HG03439 (cell line): Measurements from ENCODE around the gene PPP2R5A.
"Not testable (repeated sequence)": the region's sequence is repeated elsewhere in the genome, so short reads cannot be mapped to it uniquely, and the experiment has no call there.

Experiments used
- ATAC-seq: cut with Tn5 transposase; IDR thresholded peaks from one replicate; pipeline ENCODE4 v1.9.1; 2021; ENCODE audit warnings: mild to moderate bottlenecking, moderate library complexity; ENCODE audit not compliant: unreplicated experiment

The PPP2R5A gene

DNA sequence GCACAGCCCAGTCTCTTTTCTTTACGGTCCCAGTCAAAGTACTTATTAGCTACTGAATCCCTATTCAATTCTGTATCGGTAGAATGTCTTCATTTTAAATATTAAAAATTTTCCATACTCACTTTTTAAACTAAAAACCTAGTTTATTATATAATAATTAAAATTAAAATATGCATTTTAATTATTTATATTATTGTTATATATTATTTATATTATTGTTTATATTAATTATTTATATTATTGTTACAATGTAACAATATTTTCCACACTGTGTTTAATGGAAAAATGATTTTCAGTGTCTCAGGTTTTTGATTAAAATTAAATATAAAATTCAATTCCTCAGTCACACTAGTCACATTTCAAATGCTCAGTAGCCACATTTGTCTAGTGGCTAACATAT lies 18.2 kb upstream of the PPP2R5A start:
- ATAC-seq: no peak

DNA sequence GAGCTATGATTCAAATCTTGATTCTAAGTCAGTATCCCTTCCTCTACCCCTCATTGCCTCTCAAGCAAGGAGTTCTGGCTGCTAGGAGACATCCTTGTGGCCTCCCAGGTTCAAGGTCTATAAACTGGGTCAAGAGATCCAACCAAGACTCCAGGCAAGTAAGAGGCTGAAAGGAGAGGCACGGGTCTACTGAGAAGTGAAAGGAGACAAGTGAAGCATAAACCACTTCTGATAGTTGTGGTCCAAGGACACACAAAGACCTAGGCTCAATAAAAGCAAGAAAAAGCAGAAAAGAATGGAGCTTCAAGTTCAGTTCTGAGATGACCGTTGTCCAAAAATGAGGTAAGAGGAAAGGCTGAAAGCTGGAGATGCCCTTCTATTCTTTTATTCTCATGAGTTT lies 17.8 kb upstream of the PPP2R5A start:
- no peak for ATAC-seq

DNA sequence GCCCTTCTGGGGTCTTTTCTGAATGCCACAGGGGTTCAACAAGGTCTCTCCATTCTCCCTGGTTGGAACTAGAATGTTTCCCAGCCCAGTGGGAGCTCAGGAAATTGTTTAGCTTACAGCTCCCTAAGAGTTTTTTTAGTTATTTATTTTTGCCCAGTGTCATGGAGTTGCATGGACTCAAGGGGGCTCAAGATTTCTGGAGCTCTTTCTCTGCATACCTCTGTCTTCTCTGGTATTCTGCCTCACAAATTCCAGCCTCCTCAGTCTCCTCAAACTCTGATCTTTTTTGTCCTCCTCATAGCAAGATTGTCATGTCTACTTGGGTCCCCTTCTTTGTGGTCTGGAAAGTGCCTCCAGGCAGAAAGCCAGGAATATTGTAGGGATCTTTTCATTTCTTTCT lies 15.9 kb upstream of the PPP2R5A start:
- ATAC-seq: no peak

DNA sequence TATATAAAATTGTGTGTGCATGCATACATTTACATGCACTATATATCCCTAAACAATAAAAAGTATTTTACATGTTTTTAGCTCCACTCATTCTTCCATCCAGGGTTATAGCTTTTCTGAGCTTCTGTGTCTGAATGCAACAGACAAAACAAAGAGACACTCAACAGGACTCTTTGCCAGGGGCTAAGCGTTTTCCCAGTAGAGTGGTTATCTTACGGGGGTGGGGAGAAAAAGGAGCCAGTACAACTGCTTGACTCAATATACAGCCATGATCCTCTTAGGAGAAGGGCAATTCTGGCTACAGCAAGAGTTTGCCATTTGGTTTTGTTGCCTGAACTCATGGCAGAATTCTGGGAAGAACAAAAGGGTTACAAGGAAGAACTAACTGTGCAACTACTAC lies 14.6 kb upstream of the PPP2R5A start:
- no peak for ATAC-seq

DNA sequence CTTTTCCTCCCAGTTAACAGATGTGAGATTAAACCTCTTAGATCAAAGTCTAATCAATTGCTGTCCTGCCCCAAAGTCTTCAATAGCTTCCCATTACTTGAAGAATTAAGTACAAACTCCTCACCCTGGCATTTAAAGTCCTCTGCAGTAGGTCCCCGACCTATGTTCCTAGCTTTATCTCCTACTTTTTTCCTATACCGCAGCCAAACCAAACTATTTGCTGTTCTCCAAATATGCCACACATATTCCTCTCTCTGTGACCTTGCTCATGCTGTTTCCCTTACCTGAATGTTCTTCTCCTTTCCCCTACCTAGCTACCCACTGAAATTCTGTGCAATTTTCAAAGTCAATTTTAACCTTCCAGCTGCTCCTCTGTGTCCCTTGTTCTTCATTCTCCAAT lies 14.0 kb upstream of the PPP2R5A start:
- ATAC-seq: no peak

DNA sequence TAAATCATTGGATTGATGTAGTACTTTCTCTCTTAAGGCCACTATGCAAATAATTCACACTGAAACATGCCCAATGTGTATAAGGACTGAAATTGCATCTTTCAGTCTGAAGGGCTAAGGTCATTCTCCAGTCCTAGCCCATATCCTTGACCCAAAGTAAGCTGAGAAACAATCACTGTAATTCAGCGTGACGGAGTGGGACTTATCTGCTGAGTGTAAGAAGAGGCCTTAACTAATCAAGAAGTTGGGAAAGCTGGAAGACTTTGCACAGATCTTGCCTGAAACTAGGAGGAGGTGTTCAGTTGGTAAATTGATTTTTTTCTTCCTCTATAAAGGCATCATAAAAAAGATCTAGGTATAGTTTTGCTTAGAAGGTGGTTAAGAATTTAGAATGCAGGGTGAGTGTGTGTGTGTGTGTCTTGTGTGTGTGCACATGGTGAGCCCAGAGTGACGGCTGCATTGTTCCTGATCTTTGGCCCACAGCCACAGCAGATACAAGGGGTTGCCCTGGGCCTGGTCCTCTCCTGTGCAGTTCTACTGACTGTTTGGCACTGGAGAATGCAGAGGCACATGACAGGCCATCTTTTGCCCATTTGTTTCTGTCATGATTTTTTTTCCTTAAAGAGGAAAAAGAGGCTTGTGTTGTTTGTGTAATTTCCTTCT lies 13.3 kb upstream of the PPP2R5A start:
- no peak for ATAC-seq

DNA sequence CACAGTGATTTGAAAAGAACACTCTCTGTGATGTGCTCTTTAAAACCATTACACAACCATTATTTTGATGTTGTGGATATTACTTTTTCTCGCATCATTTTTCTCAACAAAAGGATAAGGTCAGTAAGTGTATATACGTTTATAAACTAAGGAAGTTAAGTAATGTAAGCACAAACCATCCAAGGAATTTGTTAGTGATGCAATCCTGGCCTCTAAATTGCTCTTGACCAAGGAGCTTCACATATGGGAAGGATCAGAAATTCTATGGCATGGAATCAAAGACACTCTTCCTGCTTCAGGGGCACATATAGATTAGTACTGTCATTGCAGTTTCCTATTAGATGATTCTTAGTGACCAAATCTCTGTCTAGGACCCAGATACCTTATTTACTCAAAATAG lies 3.6 kb upstream of the PPP2R5A start:
- no peak for ATAC-seq

DNA sequence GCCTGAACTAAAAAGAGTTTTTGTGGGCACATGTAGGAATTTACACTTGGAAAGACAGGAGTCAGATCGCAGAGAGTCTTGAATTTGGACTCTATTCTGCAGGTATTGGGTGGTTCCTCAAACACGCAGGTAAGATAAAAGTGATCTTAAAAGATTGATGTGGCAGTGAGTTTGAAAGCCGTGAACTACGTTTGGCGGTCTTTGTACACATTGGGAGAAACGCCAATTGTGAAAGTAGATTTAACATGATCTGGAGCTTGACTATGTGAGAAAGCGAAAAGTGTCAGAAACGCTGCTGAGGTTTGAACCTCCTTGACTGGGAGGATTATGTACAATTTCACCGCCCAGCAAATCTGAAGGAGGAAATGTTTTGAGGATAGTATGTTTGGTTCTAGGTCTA lies 1.5 kb upstream of the PPP2R5A start:
- ATAC-seq: no peak

DNA sequence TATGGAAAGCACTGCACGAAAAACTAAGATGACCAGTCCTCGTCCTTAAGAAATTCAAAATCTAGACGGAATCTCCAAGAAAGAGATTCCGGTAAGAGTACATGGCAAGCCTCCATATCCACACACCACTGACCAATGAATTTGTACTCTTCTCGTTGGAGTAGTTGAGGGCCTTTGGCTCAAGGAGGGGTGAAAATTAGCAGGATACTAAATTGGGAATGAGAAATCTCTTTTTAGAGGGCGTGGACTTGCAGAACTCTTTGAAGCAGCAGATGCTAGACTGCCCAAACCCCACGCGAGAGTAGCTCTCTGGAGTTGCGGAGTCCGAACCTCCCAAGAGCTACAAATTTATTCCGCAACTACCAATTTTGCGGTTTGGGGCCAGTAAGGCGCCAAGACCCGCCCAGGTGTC lies 872 bp upstream of the PPP2R5A start:
- ATAC-seq: no peak

DNA sequence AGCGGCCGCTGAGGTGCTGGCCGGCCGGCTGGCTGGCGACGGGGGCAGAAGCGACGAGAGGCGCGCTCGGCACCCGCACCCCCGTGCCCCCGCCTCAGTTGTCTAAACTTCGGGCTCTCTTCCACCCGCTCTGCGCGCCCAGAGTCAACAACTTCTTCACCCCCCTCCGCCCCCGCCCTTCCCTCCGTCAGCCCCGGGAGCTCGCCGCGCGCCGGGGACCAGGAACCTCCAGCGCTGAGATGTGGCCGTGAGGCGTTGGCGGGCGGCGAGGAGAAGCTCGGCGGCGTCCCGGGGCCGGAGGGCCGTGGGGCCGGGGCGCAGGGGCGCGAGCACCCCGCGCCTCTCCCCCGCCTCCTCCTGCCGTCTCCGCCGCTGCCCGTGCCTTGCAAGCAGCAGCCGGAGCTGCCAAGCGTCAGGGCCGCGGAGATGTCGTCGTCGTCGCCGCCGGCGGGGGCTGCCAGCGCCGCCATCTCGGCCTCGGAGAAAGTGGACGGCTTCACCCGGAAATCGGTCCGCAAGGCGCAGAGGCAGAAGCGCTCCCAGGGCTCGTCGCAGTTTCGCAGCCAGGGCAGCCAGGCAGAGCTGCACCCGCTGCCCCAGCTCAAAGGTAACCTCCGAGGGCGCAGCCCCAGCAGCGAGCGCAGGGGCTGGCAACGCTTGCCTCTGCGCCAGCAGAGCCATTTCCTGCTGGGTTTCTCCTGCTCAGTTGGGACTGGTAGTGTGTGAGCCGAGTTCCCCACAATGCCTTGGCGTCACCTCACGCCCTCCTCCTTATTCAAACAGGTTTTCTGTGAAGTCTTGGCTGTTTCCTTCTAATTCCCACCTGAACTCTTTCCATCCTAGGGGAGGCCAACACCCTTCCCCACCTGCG lies 710 bp downstream of the PPP2R5A start:
- ATAC-seq: peak; percentile 20

DNA sequence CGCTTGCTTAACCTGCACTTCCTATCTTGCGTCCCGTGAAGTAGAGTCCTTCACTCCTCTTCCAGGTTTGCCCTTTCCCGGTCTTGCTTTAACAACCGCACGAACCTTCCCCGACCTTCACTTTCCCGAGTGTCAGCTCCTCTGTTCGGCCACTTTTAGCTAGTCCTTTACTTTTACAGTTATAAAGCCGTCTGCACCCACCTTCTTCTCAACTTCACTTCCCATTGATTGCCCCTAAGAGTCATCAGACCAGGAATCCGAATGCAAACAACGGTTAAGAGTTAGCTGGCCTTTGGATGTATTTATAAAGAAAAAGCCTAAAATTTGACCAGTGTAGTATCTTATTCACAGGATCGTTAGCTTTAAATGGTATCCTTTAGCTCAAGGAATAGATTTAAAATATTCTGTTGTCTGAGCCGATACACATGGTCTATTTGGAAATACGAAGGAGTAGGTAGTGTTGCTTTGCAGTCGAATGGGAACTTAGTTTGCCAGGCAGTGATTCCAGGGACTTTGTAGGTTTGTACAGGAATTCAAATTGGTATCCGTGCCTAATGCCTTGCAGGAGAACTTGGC lies 1.4 kb downstream of the PPP2R5A start:
- ATAC-seq: no peak

DNA sequence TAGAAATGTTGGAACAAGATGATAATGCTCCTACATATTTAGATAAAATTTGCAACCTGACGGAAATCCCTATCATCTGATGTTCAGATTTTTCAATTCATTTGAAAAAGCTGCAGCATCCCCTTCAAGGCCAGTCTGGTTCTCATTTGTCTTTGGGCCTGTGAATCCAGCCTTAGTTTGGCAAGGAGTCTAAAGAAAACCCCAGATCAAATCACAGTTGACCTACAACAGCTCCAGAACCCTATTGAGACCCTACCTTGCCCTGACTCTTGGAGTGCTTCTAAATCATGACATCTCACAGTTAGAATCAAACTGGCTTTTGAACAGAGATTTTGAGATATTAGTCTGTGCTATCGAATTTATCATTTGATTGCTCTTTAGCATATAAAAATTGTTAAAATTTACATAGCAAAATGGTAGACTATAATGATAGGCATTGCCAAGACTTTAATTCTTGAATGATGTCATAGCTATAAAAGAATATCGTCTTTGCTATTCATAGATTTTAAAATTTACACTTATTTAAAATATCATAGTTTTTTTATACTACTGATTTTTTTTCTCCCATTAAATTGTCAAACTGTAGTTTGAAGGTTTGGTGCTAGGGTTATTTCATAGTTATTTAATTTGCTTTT lies 2.2 kb downstream of the PPP2R5A start:
- no peak for ATAC-seq

DNA sequence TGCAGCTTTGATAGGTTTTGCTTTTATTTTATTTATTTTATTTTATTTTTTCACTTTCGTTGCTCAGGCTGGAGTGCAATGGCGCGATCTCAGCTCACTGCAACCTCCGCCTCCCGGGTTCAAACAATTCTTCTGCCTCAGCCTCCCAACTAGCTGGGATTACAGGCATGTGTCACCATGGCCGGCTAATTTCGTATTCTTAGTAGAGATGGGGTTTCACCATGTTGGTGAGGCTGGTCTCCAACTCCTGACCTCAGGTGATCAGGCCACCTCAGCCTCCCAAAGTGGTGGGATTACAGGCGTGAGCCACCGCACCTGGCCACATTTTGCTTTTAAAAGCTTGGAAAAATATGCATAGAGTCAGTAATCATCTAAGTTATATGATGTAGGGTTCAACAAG lies 2.8 kb downstream of the PPP2R5A start:
- ATAC-seq: not testable (repeated sequence)

DNA sequence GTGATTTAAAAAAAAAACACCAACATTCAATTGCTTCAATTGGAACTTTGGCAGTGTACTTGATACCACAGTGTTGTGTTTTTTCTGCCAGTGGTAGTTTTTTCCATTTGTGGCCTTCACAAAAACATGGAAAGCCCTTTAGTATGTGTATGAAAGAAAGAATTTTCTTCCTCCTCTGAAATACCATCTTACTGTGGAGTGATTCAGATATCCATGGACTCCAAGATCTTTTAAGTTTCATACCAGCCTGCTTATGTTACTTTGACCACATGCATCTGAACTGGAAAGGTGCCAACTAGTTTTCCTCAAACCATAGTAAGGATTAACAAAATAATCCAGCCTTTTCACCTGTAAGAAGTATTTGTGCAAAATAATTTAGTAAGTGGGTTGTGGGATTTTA lies 3.4 kb downstream of the PPP2R5A start:
- no peak for ATAC-seq

DNA sequence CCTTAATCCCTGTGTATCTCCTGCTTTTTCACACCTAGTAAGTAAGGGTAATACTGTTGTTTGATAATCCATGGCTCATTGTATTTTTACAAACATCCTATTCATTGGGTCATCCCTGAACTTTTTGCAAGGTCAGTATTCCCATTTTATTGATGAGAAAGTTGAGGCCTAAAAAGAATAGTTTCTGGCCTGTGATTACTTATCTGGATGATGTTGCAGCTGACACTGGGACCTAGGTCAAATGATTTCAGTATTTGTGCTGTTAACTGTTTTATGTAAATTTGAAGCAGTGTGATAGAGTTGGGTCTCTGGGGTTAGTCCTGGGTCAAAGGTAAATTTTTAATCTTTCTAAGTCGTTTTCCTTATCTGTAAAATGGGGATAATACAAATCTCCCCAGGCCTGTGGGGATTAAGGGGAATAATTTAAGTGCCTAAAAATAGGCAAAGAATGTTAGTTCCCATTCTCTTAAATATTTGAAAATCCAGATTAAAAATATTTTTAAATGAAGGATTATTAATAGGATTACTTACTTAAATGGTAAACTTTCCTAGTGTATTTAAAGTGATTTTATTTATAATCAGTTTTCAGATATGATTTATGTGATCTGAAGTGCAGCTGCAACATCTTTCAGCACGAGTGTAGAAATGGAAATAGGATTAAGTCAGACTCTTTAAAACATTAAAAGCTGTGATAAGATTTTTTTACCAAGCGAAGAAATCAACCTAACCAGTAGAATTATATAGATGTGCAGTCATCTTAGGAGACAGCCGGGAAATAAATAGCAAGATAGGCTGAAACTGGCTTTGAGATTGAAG lies 4.3 kb downstream of the PPP2R5A start:
- no peak for ATAC-seq

DNA sequence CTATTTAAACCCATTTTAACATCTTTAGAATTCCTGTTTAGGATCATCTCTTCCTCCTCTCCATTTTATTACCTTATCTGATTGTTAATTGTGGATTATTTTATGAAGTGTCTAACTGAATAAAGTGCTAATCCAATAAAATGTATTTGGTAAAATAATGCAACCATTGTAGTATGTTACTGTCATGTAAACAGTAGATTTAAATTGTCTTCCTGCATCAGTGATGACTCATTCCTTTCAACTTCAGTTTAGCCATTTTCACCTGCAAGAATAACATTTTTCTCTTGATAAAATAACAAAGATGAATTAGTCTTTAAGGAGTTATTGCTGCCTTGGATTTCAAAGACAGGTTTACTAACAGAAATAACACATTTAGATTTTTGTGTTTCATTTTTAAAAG lies 5.4 kb downstream of the PPP2R5A start:
- no peak for ATAC-seq

DNA sequence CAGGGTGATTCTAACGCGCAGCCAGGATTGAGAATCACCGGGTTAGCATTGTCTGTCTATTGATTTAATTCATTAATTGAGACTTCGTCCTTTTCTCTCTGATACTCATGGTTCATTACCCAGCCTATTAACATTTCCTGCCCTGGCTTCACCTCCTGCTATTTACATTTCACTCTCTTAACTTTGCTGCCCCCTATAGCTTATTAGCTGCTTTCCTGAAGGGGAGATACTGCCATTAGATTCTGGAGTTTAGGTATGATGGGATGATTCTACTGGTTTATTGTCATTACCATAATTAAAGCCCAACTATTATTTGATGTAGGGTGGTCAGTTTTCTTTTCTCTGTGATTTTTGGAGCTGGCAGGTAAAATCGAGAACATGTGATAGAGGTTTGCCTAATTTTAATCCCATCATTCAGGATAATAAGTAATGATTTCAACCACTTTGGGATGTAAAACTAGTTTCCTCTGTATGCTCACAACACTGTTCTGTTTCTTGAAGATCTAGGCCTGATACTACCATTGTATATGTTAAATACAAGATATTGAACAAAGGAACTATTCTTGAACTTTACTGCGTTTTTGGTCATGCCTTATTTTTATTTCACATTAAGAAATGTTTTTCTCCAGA lies 6.4 kb downstream of the PPP2R5A start:
- peak; percentile 66 for ATAC-seq

DNA sequence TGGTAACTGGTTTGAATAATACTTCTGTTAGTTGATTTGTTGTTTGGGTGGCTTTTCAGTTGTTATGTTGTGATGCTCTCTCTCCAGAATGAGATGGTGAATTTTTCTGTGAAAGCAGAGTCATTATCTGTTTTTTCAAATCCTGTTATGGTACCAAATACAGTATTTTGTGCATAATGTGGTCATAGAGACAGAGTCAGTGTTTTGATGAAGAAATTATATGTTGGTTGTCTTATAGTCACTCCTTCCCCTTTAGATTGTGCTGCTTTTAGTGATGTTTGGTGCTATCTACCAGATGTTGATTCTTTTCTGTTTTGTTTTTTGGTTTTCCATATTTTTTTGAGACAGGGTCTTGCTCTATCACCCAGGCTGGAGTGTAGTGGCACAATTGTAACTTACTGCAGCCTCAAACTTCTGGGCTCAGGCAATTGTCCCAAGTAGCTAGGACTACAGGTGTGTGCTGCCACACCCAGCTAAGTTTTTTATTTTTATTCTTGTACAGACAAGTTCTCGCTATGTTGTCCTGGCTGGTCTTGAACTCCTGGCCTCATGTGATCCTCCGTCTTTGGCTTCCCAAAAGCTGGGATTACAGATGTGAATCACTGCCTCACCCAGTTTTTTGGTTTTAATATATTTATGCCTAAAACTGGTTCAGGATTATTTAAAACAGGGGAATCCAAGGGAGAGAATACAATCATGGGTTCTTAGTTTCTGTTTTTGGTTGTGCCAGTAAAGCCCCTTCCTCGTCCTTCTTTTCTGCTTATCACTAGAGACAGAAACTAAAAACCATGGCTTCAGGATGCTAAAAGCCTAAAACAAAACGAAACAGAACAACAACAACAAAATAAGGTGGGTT lies 7.3 kb downstream of the PPP2R5A start:
- no peak for ATAC-seq

DNA sequence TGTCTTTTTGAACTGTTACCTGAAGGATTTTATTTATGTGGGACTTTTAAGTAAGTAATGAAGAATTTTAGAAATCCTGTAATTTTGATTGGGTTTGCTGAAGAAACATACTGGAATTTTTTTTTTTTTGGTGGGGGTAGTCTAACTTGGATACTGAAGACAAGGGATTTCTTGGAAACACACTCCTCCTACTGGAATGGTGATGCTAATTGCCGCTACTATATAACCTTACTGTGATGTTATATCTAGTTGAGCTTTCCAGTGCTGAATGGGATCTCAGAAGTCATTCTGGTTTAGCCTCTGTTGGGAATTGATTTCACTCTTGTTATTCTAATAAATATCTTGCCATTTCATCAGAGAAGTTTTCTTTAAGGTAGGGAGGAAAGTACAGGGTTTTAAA lies 8.4 kb downstream of the PPP2R5A start:
- ATAC-seq: no peak
